SK-N-SH (cell line): ENCODE measurements around the gene TLCD2. TPM values are rescaled to one million over a fixed set of nuclear protein-coding genes. Genes with fewer than 3 reads are reported as not detected.
"Not testable (repeated sequence)": the region's sequence is repeated elsewhere in the genome, so short reads cannot be mapped to it uniquely, and the experiment has no call there.

Experiments
- CTCF ChIA-PET: fragments of 300-600, 350-600 bp; formaldehyde crosslinking; extraction: SDS; loops from one replicate; lab custom pipeline; 2021; lab: Yijun Ruan, JAX
- POLR2A ChIA-PET: fragments of 350-600 bp; sonication (Branson Sonifier 250); formaldehyde crosslinking; extraction: SDS; loops from one replicate; lab custom pipeline; 2020; ENCODE audit warnings: antibody characterized with exemption, inconsistent platforms; lab: Yijun Ruan, JAX
- DNase-seq: peaks from one replicate; pipeline ENCODE4 v3.0.0; 2012
- H2AFZ ChIP-seq: fragments of 200-600 bp; sonication (generic); 2 replicates; pipeline ENCODE4 v1.8.1; 2016; ENCODE audit warnings: antibody characterized with exemption, mild to moderate bottlenecking, low read depth
- H3F3A ChIP-seq: fragments of 200-600 bp; sonication (generic); replicated peaks from 2 replicates; pipeline ENCODE3; 2016; ENCODE audit warnings: antibody characterized with exemption, mild to moderate bottlenecking; ENCODE audit not compliant: insufficient read depth
- H3K27ac ChIP-seq, 2 experiments: fragments of 200-500 bp in 1 of 2; fragments of 200-600 bp in 1 of 2; sonication (Bioruptor generic) in 1 of 2; sonication (generic), shearing (Covaris generic) in 1 of 2; 2 replicates each; pipeline versions ENCODE4 v1.5.1 to v1.6.1; 2014 to 2016; ENCODE audit warnings: low read depth in 2 of 2, inconsistent platforms in 1 of 2, low read length in 1 of 2, mild to moderate bottlenecking in 1 of 2, mixed read lengths in 1 of 2
- H3K27me3 ChIP-seq: fragments of 200-600 bp; sonication (generic), shearing (Covaris generic); 2 replicates; pipeline ENCODE4 v1.6.1; 2016; ENCODE audit warnings: mixed run types; ENCODE audit not compliant: insufficient read depth
- H3K36me3 ChIP-seq, 2 experiments: fragments of 200-500 bp in 1 of 2; fragments of 200-600 bp in 1 of 2; sonication (Bioruptor generic) in 1 of 2; sonication (generic) in 1 of 2; replicated peaks in 1 of 2; 2 replicates each; pipeline versions ENCODE3 to v1.5.1; 2014 to 2016; ENCODE audit warnings: low read length in 1 of 2, mild to moderate bottlenecking in 1 of 2; ENCODE audit not compliant: insufficient read depth in 2 of 2, control insufficient read depth in 1 of 2
- H3K4me1 ChIP-seq, 2 experiments: fragments of 200-500 bp in 1 of 2; fragments of 200-600 bp in 1 of 2; sonication (Bioruptor generic) in 1 of 2; sonication (generic), shearing (Covaris generic) in 1 of 2; 2 replicates each; pipeline versions ENCODE4 v1.5.1 to v1.6.1; 2014 to 2016; ENCODE audit warnings: low read depth in 1 of 2, low read length in 1 of 2, mixed run types in 1 of 2; ENCODE audit not compliant: insufficient read depth in 2 of 2, control insufficient read depth in 1 of 2
- H3K4me2 ChIP-seq: fragments of 200-600 bp; sonication (generic), shearing (Covaris generic); 2 replicates; pipeline ENCODE4 v1.6.1; 2017; ENCODE audit warnings: mixed run types
- H3K4me3 ChIP-seq, 2 experiments: fragments of 200-500 bp in 1 of 2; fragments of 200-600 bp in 1 of 2; sonication (Bioruptor generic) in 1 of 2; sonication (generic), shearing (Covaris generic) in 1 of 2; 2 replicates each; pipeline versions ENCODE4 v1.5.1 to v1.8.1; 2014 to 2016; ENCODE audit warnings: low read depth in 2 of 2, inconsistent platforms in 1 of 2, low read length in 1 of 2, mild to moderate bottlenecking in 1 of 2, mixed read lengths in 1 of 2, moderate library complexity in 1 of 2
- H3K79me2 ChIP-seq: fragments of 200-600 bp; sonication (generic); 2 replicates; pipeline ENCODE4 v1.8.1; 2017; ENCODE audit warnings: mild to moderate bottlenecking; ENCODE audit not compliant: insufficient read depth
- H3K9ac ChIP-seq: fragments of 200-600 bp; sonication (generic); 2 replicates; pipeline ENCODE4 v1.6.1; 2017; ENCODE audit warnings: mixed run types
- H3K9me2 ChIP-seq: fragments of 200-600 bp; sonication (generic); 2 replicates; pipeline ENCODE4 v1.6.1; 2017; ENCODE audit warnings: mixed run types
- H3K9me3 ChIP-seq: fragments of 200-600 bp; sonication (generic); 2 replicates; pipeline ENCODE4 v1.6.1; 2017; ENCODE audit warnings: mixed run types, mild to moderate bottlenecking, moderate library complexity
- H4K20me1 ChIP-seq: fragments of 200-600 bp; sonication (generic); 2 replicates; pipeline ENCODE4 v1.6.1; 2017; ENCODE audit warnings: mild to moderate bottlenecking, mixed run types; ENCODE audit not compliant: insufficient read depth
- CHD2 ChIP-seq: fragments of 150-350 bp; IDR thresholded peaks from 2 replicates; pipeline ENCODE4 v1.6.1; 2018; ENCODE audit warnings: low read length; ENCODE audit not compliant: partially characterized antibody
- EP300 ChIP-seq, 2 experiments: IDR thresholded peaks; 2 replicates each; pipeline versions ENCODE4 v1.4.0 to v1.6.1; 2012; ENCODE audit warnings: borderline replicate concordance in 1 of 2, low read depth in 1 of 2, low read length in 1 of 2
- EZH2phosphoT487 ChIP-seq: fragments of 200-600 bp; sonication (generic); IDR thresholded peaks from 2 replicates; pipeline ENCODE4 v1.6.1; 2017; ENCODE audit warnings: low read depth, mixed run types, mild to moderate bottlenecking, antibody characterized with exemption, moderate library complexity, borderline replicate concordance
- FOSL2 ChIP-seq: IDR thresholded peaks from 2 replicates; pipeline ENCODE4 v1.4.0; 2012; ENCODE audit warnings: low read depth, mild to moderate bottlenecking, moderate library complexity, borderline replicate concordance
- FOXM1 ChIP-seq: IDR thresholded peaks from 2 replicates; pipeline ENCODE4 v1.4.0; 2012; ENCODE audit warnings: low read depth, mild to moderate bottlenecking
- GABPA ChIP-seq: IDR thresholded peaks from 2 replicates; pipeline ENCODE4 v1.4.0; 2012; ENCODE audit warnings: low read depth, mild to moderate bottlenecking
- JUND ChIP-seq: IDR thresholded peaks from 2 replicates; pipeline ENCODE4 v1.4.0; 2012
- MXI1 ChIP-seq: IDR thresholded peaks from 2 replicates; pipeline ENCODE4 v1.6.1; 2012; ENCODE audit warnings: mild to moderate bottlenecking, low read depth, low read length, improper control_type of control experiment
- NFIC ChIP-seq: IDR thresholded peaks from 2 replicates; pipeline ENCODE4 v1.4.0; 2012; ENCODE audit warnings: borderline replicate concordance
- REST ChIP-seq: IDR thresholded peaks from 2 replicates; pipeline ENCODE4 v1.6.1; 2012; ENCODE audit warnings: mild to moderate bottlenecking, low read depth, low read length, moderate library complexity
- TCF12 ChIP-seq: IDR thresholded peaks from 2 replicates; pipeline ENCODE4 v1.4.0; 2012
- YY1 ChIP-seq: IDR thresholded peaks from 2 replicates; pipeline ENCODE4 v1.4.0; 2012; ENCODE audit warnings: low read depth, mild to moderate bottlenecking
- WGBS: methylation state at CpG from one replicate; pipeline ENCODE4 v1.1.6; 2017; ENCODE audit warnings: low lambda C conversion rate; 5-methylcytosine and 5-hydroxymethylcytosine counted together
- polyA plus RNA-seq, 3 experiments: library from polyadenylated mRNA; depleted of rRNA; stranded (reverse); fragments of >200 nt; gene quantifications; 2 replicates each; pipeline ENCODE4 v1.2.3, GENCODE V29; 2012

The TLCD2 gene
- polyA plus RNA-seq, 1 of the 3 experiments (the other 2 are of a cell fraction), result 1.3 TPM

GRCh38 chr17:1742371-1743087 is 32.4 kb upstream of the TLCD2 start, which contains the start of gene SERPINF2:
TSS of gene SERPINF2 (plus strand) at chr17:1742871. CDS start at chr17:1744996, 2,125 bp downstream.
- Histone ChIP-seq H2AFZ (no peak within 1 kb of the TSS), H3K79me2 (no peaks in the 10 kb centered on the region), H3K27me3 (no peaks in the 10 kb centered on the region), H4K20me1 (no peaks in the 10 kb centered on the region), H3K36me3 (peaks cover 0 to under 1% of the 10 kb centered on the region in 2 experiments), H3K4me1 (peaks cover 0 to 3% of the 10 kb centered on the region in 2 experiments; a peak in 1 of 4 replicates), H3K9ac (no peak within 1 kb of the TSS), H3K4me3 (no peak within 1 kb of the TSS), H3K27ac (no peak within 1 kb of the TSS), H3F3A (no peaks in the 10 kb centered on the region), H3K4me2 (no peak within 1 kb of the TSS), H3K9me2 (no peaks in the 10 kb centered on the region), H3K9me3 (no peaks in the 10 kb centered on the region)
- CTCF ChIA-PET, result no interaction called here
- POLR2A ChIA-PET, result no interaction called here
- TF ChIP-seq JUND (no peak), FOSL2 (no peak), GABPA (no peak), TCF12 (no peak), YY1 (no peak), CHD2 (no peak), EP300 (IDR thresholded peaks at IDR 0.05; ENCODE audit: borderline replicate concordance in 1 of 2, low read depth in 1 of 2, low read length in 1 of 2) (no peak), EZH2phosphoT487 (no peak), FOXM1 (no peak), REST (no peak), MXI1 (no peak), NFIC (no peak)
- WGBS, result 65% methylated on average over 10 of the region's 10 CpGs
- DNase-seq, result no peak

- POLR2A ChIA-PET, H3K4me1 ChIP-seq, H3K4me2 ChIP-seq, H4K20me1 ChIP-seq, H3K36me3 ChIP-seq, CTCF ChIA-PET, H3K27ac ChIP-seq, H3K27me3 ChIP-seq, H3K4me3 ChIP-seq, DNase-seq, H2AFZ ChIP-seq, H3F3A ChIP-seq, H3K79me2 ChIP-seq, H3K9me2 ChIP-seq, H3K9ac ChIP-seq, H3K9me3 ChIP-seq: not testable (repeated sequence)
- WGBS, result 88% methylated on average over 7 of the region's 7 CpGs
Observed at GRCh38 chr17:1741899-1742298, 31.7 kb upstream of the TLCD2 start.
